Fibroblast of upper back skin (primary cell): ENCODE results near the gene MLLT6.

Experiments used
- DNase-seq: peaks from one replicate; pipeline ENCODE4 v3.0.0-alpha.2; 2013

Gene MLLT6

GRCh38 chr17:38676706-38677504 lies 28.2 kb upstream of the MLLT6 start:
- DNase-seq = peak; percentile 83

GRCh38 chr17:38677819-38678218 lies 27.3 kb upstream of the MLLT6 start:
- DNase-seq = no peak

- DNase-seq = no peak
Observed at GRCh38 chr17:38681096-38681495, 24.0 kb upstream of the MLLT6 start.

GRCh38 chr17:38685491-38685890 lies 19.6 kb upstream of the MLLT6 start:
- no peak for DNase-seq

GRCh38 chr17:38687286-38687685 lies 17.8 kb upstream of the MLLT6 start:
- no peak for DNase-seq

- DNase-seq = no peak
Observed at GRCh38 chr17:38690386-38690785, 14.7 kb upstream of the MLLT6 start.

GRCh38 chr17:38691154-38691553 lies 13.9 kb upstream of the MLLT6 start:
- DNase-seq = no peak

- peak; percentile 58 for DNase-seq
Observed at GRCh38 chr17:38693700-38694329, 11.3 kb upstream of the MLLT6 start.

- DNase-seq = no peak
Observed at GRCh38 chr17:38697061-38697820, 7.8 kb upstream of the MLLT6 start.

GRCh38 chr17:38698760-38699159 lies 6.3 kb upstream of the MLLT6 start:
- no peak for DNase-seq

- DNase-seq = no peak
Observed at GRCh38 chr17:38701504-38702165, 3.4 kb upstream of the MLLT6 start.

- peak; percentile 83 for DNase-seq
Observed at GRCh38 chr17:38702166-38702915, 2.7 kb upstream of the MLLT6 start.

- DNase-seq = no peak
Observed at GRCh38 chr17:38702916-38703741, 1.9 kb upstream of the MLLT6 start.

- DNase-seq = no peak
Observed at GRCh38 chr17:38703742-38704605, 1.1 kb upstream of the MLLT6 start.

GRCh38 chr17:38705523-38705802 lies 390 bp downstream of the MLLT6 start:
- no peak for DNase-seq

- DNase-seq = no peak
Observed at GRCh38 chr17:38705803-38706504, 881 bp downstream of the MLLT6 start.

- DNase-seq = no peak
Observed at GRCh38 chr17:38706505-38707216, 1.6 kb downstream of the MLLT6 start.

GRCh38 chr17:38707678-38708351 lies 2.7 kb downstream of the MLLT6 start:
- DNase-seq = no peak
